Tongue (tissue), 2 donors: ENCODE results near the gene GZMM. TPM values are rescaled to one million over a fixed set of nuclear protein-coding genes. Genes with fewer than 3 reads are reported as not detected.

Experiments used
- DNase-seq: peaks from one replicate; pipeline ENCODE4 v3.0.0-alpha.2; 2015
- total RNA-seq: library from RNA; depleted of rRNA; stranded (reverse); fragments of >200 nt; gene quantifications from one replicate; pipeline ENCODE4 v1.2.3, GENCODE V29; 2014

GZMM gene
- total RNA-seq, 1 donor from 2014 or later, result not detected

DNA sequence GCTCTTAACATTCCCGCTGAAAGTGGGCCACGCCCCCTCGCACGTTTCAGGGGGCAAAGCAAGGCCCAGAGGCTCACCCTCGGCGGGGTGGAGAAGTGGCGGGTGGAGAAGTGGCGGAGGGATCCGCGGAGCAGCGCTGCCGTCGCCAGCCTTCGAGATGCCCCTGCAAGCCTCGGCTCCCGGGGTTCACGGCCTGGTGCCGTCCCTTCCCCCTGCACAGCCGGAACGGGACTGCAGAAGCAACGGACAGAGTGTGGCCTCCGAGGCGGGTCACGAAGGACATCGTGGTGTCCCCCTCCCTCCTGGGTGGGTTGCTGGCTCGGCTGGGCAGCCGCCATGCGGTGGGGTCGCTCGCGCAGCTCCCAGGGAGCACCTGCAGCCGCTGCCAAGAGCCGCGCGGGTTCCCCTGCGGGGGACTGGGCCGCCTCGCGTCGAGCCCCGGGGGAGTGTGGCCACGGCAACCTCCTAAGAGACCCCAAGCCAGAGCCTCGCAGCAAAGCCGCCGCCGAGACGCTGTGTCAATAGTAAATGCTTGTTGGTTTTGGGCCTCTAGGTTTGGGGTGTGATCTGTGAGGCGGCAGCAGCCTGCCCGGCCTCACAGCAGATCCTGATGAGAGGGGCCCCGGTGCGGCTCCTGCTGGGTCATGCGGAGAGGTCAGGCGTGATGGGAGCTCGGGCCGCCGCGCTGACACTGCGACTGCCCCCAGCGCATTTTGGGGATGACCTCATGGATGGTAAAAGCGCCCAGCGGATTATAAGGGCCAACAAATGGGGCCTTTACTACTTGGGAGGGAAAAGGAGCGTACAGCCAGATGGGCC lies 31.1 kb upstream of the GZMM start:
- DNase-seq, result peak; percentile 24

DNA sequence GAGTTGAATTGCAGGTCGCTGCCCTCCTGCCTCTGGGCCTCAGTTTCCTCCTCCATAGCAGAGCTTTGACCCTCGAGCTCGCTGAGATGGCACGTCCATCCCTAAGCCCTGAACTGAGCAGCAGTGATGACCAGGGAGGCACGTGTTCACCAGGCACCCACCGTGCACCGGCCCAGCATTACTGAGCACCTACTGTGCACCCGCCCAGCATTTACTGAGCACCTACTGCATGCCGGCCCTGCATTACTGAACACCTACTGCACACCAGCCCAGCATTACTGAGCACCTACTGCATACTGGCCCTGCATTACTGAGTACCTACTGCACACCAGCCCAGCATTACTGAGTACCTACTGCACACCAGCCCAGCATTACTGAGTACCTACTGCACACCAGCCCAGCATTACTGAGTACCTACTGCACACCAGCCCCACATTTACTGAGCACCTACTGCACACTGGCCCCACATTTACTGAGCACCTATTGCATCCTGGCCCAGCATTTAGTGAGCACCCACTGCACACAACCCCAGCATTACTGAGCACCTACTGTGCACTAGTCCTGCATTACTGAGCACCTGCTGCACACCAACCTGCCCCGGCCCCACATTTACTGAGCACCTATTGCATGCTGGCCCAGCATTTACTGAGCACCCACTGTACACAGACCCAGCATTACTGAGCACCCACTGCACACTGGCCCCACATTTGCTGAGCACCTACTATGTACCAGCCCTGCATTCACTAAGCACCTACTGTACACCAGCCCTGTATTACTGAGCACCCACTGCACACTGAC lies 30.3 kb upstream of the GZMM start:
- no peak for DNase-seq

DNA sequence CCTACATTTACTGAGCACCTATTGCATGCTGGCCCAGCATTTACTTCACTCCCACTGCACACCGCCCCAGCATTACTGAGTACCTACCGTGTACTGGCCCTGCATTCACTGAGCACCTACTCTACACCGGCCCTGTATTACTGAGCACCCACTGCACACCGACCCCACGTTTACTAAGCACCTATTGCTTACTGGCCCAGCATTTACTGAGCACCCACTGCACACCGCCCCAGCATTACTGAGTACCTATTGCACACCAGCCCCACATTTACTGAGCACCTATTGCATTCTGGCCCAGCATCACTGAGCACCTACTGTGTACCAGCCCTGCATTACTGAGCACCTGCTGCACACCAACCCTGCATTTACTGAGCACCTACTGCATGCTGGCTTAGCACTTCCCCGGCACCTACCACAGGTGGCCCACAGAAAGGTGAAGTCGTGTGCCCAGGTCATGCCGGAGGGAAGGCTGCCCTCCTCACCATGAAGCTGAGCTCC lies 29.6 kb upstream of the GZMM start:
- no peak for DNase-seq

DNA sequence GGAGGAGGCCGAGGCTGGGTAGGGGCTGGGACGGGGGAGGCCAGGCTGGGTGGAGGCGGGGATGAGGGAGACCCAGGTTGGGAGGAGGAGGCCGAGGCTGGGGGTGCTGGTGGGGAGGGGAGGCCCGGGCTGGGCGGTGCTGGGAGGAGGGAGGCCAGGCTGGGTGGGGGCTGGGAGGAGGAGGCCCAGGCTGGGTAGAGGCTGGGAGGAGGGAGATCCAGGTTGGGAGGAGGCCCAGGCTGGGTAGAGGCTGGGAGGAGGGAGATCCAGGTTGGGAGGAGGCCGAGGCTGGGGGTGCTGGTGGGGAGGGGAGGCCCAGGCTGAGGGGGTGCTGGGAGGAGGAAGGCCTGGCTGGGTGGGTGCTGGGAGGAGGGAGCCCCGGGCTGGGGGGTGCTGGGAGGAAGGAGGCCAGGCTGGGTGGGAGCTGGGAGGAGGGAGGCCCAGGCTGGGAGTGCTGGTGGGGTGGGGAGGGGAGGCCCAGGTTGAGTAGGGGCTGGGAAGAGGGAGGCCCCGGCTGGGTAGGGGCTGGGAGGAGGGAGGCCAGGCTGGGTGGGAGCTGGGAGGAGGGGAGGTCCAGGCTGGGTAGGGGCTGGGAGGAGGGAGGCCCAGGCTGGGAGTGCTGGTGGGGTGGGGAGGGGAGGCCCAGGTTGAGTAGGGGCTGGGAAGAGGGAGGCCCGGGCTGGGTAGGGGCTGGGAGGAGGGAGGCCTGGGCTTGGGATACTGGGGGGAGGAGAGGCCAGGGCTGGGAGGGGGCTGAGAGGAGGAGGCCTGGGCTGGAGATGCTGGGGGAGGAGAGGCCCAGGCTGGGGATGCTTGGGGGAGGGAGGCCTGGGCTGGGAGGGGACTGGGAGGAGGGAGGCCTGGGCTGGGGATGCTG lies 25.9 kb upstream of the GZMM start:
- peak; percentile 94 for DNase-seq

DNA sequence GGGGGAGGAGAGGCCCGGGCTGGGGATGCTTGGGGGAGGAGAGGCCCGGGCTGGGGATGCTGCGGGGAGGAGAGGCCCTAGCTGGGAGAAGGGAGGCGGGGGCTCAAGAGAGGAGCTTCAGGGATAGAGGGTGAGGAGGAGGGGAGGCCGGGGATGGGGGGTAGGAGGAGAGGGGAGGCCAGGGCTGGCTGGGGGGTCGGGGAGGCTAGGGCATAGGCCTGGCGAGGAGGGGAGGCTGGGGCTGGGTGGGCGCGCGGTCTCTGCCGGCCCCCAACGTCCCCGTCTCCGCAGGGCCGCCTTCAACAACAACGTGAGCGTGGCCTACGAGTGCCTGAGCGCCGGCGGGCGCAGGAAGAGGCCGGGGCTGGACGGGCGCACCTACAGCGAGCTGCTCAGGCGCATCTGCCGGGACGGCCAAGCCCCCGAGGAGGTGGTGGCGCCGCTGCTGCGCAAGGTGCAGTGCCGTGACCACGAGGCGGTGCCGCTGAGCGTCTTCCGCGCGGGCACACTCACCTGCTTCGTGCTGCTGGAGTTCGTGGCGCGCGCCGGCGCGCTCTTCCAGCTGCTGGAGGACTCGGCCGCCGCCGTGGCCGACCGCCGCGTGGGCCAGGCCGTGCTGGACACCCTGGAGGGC lies 25.1 kb upstream of the GZMM start:
- peak; percentile 61 for DNase-seq

DNA sequence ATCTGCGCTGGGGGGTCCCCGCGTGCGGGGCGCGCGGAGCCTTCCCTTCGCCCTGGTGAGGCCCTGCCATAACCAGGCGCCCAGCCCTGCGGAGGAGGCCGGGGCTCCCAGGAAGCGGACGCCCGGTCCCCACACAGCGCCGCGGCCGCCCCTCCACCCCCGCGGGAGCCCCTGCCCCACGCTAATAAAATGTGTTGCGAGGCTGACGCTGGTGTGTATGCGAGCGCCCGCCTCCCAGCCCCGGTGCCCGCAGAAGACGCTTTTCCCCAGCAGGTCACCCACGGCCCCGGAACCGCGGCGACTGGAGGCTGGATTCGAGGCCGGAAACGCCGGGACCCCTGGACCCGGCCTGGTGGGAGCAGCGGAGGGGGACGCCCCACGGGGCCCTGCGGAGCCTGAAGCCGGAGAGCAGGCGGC lies 24.4 kb upstream of the GZMM start:
- no peak for DNase-seq

DNA sequence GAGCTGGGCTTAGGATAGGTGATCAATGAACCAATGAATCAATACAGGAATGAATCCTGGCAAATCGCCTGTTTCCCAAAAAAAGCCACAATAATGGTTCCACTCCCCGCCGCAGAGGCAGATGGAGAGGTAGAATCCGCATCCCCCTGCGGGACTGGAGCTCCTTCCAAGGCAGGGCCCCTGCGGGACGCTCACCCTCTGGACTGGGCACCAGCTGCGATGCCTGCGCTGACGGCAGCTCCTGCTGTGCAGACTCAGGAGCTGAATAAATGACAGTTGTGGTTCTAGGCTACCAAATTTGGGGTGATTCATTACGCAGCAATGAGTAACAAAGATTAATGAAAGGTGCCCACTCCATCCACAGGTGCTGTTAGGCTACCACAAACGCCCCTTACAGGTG lies 21.1 kb upstream of the GZMM start:
- DNase-seq, result no peak

DNA sequence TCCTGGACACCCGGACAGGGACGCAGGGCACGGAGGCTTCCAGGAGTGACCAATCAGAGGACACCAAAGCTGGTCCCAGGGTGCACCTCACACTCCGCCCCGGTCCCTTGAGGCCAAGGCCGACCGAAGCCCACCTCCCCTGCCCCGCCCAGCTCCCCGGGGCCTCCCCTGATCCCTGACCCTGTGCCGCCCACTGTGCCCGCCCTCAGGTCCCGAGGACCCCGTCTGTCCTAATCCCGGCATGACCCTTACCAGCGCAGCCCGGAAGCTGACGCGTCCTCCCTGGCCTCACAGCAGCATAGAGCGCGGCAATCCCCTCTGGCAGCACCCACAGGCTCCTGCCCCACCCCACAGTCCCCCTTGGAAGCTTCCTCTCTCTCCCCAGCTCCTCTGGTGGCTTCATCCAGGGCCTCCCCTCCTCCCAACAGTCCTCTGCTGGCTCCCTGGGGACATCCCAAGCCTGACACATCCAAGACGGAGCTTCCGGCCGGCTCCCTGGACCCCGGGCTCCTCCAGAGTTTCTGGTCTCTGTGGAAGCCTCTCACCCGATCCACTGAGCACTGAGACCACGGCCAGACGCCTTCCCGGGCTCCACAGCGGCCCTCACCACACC lies 19.7 kb upstream of the GZMM start:
- no peak for DNase-seq

DNA sequence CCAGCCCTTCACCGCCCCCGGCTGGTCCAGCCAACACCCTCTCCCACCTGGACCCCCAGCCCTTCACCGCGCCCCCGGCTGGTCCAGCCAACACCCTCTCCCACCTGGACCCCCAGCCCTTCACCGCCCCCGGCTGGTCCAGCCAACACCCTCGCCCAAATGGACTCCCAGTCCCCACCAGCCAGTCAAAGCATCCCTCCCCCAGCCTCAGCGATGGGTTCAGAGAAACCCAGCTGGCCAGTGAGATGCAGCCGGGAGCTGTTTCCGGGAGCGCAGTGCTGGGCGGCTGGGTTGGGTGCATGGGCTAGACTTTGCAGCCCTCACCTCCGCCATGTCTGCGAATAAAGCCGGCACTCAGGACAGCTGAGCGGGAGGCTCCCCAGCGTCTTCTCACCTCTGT lies 18.8 kb upstream of the GZMM start:
- no peak for DNase-seq

DNA sequence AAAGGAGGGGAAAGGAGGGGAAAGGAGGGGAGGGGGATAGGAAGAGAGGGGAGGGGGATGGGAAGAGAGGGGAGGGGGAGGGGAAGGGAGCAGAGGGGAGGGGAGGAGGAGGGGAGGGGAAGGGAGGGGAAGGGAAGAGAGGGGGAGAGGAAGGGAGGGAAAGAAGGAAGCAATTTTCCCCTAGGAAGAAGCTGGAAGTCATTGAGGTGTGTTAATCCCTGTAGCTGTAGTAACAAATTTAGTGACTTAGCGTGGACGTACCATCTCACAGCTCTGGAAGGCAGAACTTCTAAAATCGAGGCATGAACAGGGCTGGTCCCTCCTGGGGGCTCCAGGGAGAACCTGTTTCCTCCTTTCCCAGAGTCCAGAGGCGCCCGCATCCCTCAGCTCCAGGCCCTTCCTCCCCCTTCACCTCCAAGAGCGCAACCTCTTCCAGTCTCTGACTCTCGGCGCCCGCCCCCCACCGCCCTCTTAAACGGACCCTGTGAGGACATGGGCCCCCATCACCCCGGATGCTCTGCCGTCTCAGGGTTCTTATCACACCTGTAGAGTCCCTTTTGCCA lies 17.9 kb upstream of the GZMM start:
- DNase-seq, result no peak

DNA sequence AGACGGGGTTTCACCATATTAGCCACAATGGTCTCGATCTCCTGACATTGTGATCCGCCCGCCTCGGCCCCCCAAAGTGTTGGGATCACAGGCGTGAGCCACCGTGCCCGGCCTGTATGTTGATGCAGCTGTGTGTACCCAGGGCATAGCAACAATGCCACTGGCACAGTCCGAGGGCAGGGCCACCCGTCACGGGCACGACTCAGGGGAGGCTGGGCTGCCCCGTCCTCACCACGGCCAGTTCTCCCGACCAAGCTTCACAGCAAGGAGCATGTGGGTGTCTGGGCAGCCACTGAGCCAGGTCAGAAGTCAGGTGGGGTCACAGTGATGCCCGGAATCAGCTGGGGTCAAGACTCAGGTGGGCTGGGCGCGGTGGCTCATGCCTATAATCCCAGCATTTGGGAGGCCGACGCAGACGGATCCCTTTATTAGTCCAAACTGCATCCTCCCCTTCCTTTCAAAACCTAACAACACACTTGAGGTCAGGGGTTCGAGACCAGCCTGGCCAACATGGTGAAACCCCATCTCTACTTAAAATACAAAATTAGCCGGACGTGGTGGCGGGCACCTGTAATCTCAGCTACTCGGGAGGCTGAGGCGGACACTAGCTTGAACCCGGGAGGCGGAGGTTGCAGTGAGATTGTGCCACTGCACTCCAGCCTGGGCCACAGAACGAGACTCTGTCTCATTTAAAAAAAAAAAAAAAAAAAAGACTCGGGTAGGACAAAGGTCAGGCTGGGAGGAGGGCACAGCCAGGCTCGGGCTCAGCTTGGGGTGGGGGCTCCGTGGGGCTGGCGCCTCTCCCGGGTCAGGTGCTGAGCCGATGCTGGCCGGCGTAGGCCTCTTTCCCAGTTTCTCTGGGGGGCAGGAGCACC lies 13.5 kb upstream of the GZMM start:
- no peak for DNase-seq

DNA sequence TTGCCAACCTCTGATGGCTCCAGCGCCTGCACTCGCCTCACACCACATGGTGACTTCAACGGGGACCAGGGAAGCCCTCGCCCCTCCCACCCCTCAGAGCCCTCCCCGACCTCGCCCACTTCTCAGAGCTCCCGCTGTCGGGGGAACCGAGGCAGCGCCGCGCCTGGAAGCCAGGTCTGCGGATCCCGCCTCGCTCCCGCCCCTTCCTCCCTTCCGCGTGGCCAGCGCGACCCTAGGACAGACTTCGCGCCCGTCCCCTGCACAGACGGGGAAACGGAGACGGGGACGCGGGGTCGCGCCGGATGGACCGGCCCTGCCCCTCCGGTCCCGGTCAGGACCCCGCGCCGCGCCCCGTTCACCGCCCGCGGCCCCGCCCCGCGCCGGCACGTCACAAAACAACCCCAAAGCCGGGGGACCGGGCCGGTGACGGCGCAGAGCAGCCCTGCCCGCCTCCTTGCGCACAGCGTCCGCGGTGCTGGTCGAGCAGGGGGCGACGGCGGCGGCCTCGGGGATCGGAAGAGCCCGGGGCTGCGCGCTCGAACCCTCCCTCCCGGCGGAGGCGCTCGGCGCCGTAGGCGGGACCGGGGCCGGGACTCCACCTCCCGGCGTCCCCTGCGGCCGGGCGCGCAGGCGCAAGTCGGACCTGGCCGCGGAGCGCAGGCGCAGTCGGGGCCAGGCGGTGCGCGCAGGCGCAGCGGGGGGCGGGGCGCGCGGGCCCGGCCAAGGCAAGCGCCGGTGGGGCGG lies 12.7 kb upstream of the GZMM start:
- peak; percentile 95 for DNase-seq

DNA sequence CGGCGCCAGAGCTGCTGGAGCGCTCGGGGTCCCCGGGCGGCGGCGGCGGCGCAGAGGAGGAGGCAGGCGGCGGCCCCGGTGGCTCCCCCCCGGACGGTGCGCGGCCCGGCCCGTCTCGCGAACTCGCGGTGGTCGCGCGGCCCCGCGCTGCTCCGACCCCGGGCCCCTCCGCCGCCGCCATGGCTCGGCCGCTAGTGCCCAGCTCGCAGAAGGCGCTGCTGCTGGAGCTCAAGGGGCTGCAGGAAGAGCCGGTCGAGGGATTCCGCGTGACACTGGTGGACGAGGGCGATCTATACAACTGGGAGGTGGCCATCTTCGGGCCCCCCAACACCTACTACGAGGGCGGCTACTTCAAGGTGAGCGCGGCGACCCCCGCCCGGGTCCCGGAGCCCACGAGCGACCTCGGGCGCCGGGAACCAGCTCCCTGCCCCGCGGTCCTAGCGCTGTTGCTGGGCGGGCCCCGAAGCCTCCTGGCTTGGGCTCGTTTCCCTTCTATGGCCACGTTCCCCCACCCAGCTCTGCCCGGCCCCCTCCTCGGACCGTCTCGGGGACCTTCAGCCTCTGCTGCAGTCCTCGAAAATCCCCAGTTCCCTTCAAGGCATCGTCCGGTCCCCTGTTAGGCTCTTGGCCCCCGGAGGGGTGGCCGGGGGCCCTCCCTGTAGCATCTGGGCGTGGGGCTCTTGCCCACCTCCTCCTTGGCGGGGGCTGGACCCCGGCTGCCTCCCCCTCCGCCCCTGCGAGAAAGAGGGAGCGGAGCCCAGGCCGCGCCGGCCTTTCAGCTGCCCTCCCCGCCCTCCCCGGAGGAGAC lies 11.9 kb upstream of the GZMM start, which contains the start of gene CDC34:
Gene CDC34 (plus strand): TSS at position 8 of the 808 bp plus-strand sequence. CDS start 172 bp downstream, at position 180.
- no peak for DNase-seq

DNA sequence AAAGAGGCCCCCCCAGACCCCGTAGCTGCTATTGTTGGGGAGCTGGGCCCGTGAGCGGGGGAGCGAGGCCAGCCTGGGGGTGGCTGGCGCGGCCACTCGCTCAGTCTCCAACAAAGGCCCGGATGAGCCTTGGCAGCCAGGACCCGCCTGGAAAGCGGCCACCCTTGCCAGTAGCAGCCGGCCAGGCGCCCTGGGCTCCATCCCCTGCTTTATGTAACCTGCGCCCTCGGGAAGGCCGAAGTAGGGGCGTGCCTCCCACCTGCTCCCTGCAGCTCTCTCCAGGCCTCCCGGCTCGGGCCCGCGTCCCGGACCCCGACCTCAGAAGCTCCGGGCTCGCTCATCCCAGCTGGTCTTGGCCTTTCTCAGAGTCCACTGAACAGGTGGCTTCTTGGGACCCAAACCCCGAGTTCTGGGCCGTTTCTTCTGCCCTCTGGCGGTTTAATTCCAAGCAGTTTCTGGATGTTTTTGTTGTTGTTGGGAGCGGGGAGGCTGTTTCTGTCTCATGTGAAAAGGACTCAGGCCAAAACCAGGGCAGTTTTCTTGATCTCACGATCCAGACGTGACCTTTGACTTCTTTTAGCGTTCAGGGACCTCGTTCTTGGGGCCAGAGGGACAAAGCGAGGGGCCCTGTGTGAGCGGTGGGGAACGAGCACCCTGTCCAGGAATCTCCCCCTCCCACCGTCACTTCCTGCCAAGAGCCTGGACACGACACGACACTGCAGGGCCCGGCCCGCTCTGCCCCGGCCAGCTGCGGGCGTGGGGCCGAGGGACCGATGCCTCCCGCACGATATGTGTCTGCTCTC lies 11.1 kb upstream of the GZMM start:
- DNase-seq, result peak; percentile 86

DNA sequence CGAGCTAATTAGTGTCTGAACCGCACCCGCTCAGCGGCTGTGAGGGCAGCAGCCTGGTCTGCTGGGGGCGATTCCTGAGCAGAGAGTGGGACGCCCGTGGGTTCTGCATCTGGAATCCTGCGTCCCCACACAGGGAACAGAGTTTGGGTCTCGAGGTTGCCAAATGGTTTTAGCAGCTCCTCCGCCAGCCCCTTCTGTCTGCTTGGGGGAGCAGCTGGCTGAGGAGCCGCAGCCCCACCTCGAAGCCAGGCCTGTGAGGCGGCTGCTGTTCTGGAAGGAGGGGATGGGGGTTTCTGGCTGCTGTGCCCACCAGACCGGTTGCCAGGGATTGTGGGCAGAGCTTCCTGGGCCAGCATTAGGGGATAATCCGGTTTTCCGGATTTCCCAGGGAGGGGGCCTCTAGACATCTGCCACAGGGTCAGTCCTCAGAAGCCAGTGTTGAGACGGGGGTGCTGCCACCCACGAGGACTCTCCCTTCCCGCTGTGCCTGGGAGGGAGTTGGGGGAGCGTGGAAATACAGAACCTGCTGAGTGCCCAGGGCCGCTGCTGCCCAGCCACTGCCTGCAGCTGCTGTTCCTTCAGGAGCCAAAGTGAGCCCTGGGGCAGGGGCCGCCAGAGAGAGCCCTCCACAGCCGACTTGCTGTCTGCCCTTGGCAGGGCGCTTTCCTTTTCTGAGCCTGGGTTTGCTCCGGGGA lies 10.3 kb upstream of the GZMM start:
- DNase-seq, result peak; percentile 40

DNA sequence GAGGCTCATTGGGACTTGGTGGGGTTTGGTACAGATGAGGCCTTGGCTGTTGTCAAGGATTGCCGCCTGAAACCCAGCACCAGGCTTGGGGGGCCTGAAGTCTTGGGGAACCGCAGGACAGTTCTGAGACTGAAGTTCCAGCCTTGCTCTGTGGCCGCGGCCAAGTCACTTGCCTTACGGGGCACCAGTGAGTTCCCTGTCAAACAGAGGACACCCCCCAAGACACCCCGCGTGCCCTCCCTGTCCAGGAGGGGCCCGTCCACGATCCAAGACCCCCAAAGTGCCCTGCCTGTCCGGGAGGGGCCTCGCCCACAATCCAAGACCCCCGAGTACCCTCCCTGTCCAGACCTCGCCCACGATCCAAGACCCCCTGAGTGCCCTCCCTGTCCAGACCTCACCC lies 9.8 kb upstream of the GZMM start:
- DNase-seq, result no peak
